Gastrocnemius medialis (tissue), 4 donors: ENCODE data around the gene STH. TPM values are rescaled to one million over a fixed set of nuclear protein-coding genes. Genes with fewer than 3 reads are reported as not detected.
"Not testable (repeated sequence)": the region's sequence is repeated elsewhere in the genome, so short reads cannot be mapped to it uniquely, and the experiment has no call there.

ENCODE experiments used
- ATAC-seq, 2 donors: fragments of 150-250 bp; one replicate each; pipeline ENCODE4 v1.9.1; 2016
- DNase-seq, 2 donors: peaks; one replicate each; pipeline ENCODE4 v3.0.0-alpha.2; 2019
- H3K27ac ChIP-seq, 4 donors: fragments of 200-600 bp; sonication (generic); 1 replicate in 1 of 4; 2 replicates in 3 of 4; pipeline ENCODE4 v1.5.1; 2016 to 2018; ENCODE audit warnings: mild to moderate bottlenecking in 2 of 4, moderate library complexity in 1 of 4
- H3K27me3 ChIP-seq, 3 donors: fragments of 200-600 bp; sonication (generic) in 2 of 3; 1 replicate in 1 of 3; 2 replicates in 2 of 3; pipeline versions ENCODE4 v1.5.1 to v1.6.0; 2016 to 2019; ENCODE audit warnings: mild to moderate bottlenecking in 1 of 3, moderate library complexity in 1 of 3
- H3K36me3 ChIP-seq, 2 donors: fragments of 200-600 bp; sonication (generic) in 1 of 2; one replicate each; pipeline ENCODE4 v1.5.1; 2017 to 2018
- H3K4me1 ChIP-seq, 2 donors: fragments of 200-600 bp; sonication (generic) in 1 of 2; one replicate each; pipeline ENCODE4 v1.5.1; 2016 to 2017; ENCODE audit warnings: mild to moderate bottlenecking in 2 of 2
- H3K4me3 ChIP-seq, 4 donors: fragments of 200-600 bp; sonication (generic) in 3 of 4; 1 replicate in 1 of 4; 2 replicates in 3 of 4; pipeline ENCODE4 v1.5.1; 2016 to 2019; ENCODE audit warnings: mild to moderate bottlenecking in 2 of 4
- H3K9me3 ChIP-seq, 3 donors: fragments of 200-600 bp; sonication (generic) in 2 of 3; 1 replicate in 1 of 3; 2 replicates in 2 of 3; pipeline ENCODE4 v1.5.1; 2016 to 2019
- CTCF ChIP-seq, 5 experiments: fragments of 450-650 bp in 3 of 5; fragments of 200-600 bp in 2 of 5; sonication (generic) in 2 of 5; IDR thresholded peaks in 4 of 5; conservative IDR thresholded peaks in 1 of 5; 1 replicate in 4 of 5; 2 replicates in 1 of 5; pipeline ENCODE4 v1.5.1; 2016 to 2019; ENCODE audit warnings: antibody characterized with exemption in 5 of 5, mild to moderate bottlenecking in 3 of 5, moderate library complexity in 3 of 5
- POLR2A ChIP-seq, 2 donors: fragments of 450-650 bp; IDR thresholded peaks; one replicate each; pipeline ENCODE4 v1.6.1; 2017; ENCODE audit warnings: antibody characterized with exemption in 2 of 2, mild to moderate bottlenecking in 2 of 2, moderate library complexity in 2 of 2
- in situ Hi-C, 4 donors: fragments of 200-750 bp; cut with MboI; loops; one replicate each; pipeline versions ENCODE4 v1.15.0 to v1.8.0; 2017; ENCODE audit warnings: low sequenced_read_pairs in 4 of 4
- intact Hi-C: fragments of 100-400 bp; cut with DNase I; formaldehyde crosslinking; loops from one replicate; pipeline ENCODE4 v1.15.1; 2023; ENCODE audit warnings: low total_unique reads
- total RNA-seq, 4 donors: library from RNA; depleted of rRNA; stranded (reverse); fragments of >200 nt; gene quantifications; one replicate each; pipeline versions ENCODE4 v1.1.0 to v1.2.3, GENCODE V29; 2016

STH gene
- total RNA-seq, 4 donors from 2014 or later, result not detected

- intact Hi-C loops (loop anchor here (1.0 to 10.0 kb wide), 4 partner anchors 42 to 282 kb away; partner anchors contain the start of gene KANSL1), in situ Hi-C loops (loop anchor here in 3 of 4 donors (5.0 kb wide), 2 partner anchors 40 to 210 kb away; no protein-coding TSS in a partner anchor)
- Histone ChIP-seq H3K9me3 (no peaks in the 10 kb centered on the region), H3K4me3 (no peak overlapping the region), H3K4me1 (peaks cover 21 to 23% of the 10 kb centered on the region in 2 donors), H3K36me3 (peaks cover 0 to 7% of the 10 kb centered on the region in 2 donors), H3K27me3 (no peaks in the 10 kb centered on the region), H3K27ac (peak overlapping the region in 3 of 4 donors; percentile 7 to 50 (median 8))
- no peak for TF ChIP-seq POLR2A (IDR thresholded peaks at IDR 0.05)
- peak; percentile 86 to 97 (median 96) for TF ChIP-seq CTCF (IDR thresholded peaks at IDR 0.05 in 4 of 5, conservative IDR thresholded peaks at IDR 0.05 in 1 of 5)
- DNase-seq, result peak; percentile 40 to 60
- peak; percentile 80 to 86 for ATAC-seq
These were observed 3.4 kb downstream of the STH start for GRCh38 chr17:46002311-46002972.

GRCh38 chr17:46002973-46003316, 3.9 kb downstream of the STH start:
- Histone ChIP-seq H3K4me3 (no peak overlapping the region), H3K36me3 (peaks cover 0 to 4% of the 10 kb centered on the region in 2 donors), H3K27me3 (no peaks in the 10 kb centered on the region), H3K4me1 (peaks cover 26 to 28% of the 10 kb centered on the region in 2 donors), H3K27ac (peak overlapping the region in 2 of 4 donors; percentile 7 to 50), H3K9me3 (no peaks in the 10 kb centered on the region)
- intact Hi-C loops, result loop anchor here (1.0 to 10.0 kb wide), 4 partner anchors 41 to 282 kb away; partner anchors contain the start of gene KANSL1
- TF ChIP-seq POLR2A (IDR thresholded peaks at IDR 0.05), result no peak
- TF ChIP-seq CTCF (IDR thresholded peaks at IDR 0.05 in 4 of 5, conservative IDR thresholded peaks at IDR 0.05 in 1 of 5), result no peak
- in situ Hi-C loops, result loop anchor here in 3 of 4 donors (5.0 kb wide), 2 partner anchors 39 to 209 kb away; no protein-coding TSS in a partner anchor
- peak; percentile 12 to 17 for ATAC-seq
- DNase-seq, result no peak

- H3K27ac ChIP-seq, result peak overlapping the region in 2 of 4 donors; percentile 23 to 44
- DNase-seq (no peak), ATAC-seq (peak in 1 of 2 donors; percentile 12)
- H3K36me3 ChIP-seq, result no peaks in the 10 kb centered on the region
- H3K4me3 ChIP-seq, result no peak overlapping the region
- H3K4me1 ChIP-seq, result peaks cover 31% of the 10 kb centered on the region in 2 donors
- in situ Hi-C loops, result loop anchor here in 3 of 4 donors (5.0 kb wide), 2 partner anchors 38 to 208 kb away; no protein-coding TSS in a partner anchor
- intact Hi-C loops, result loop anchor here (5.0 to 10.0 kb wide), 2 partner anchors 188 to 281 kb away; partner anchors contain the start of gene KANSL1
- TF ChIP-seq POLR2A (IDR thresholded peaks at IDR 0.05) (no peak), CTCF (IDR thresholded peaks at IDR 0.05 in 4 of 5, conservative IDR thresholded peaks at IDR 0.05 in 1 of 5) (no peak)
- no peaks in the 10 kb centered on the region for H3K27me3 ChIP-seq
- H3K9me3 ChIP-seq, result no peaks in the 10 kb centered on the region
These were observed 5.1 kb downstream of the STH start for GRCh38 chr17:46003907-46004748.

- ATAC-seq, in situ Hi-C loops, DNase-seq, H3K9me3 ChIP-seq, H3K27ac ChIP-seq, H3K27me3 ChIP-seq, H3K36me3 ChIP-seq, H3K4me3 ChIP-seq: not testable (repeated sequence)
- H3K4me1 ChIP-seq, result peaks cover 31% of the 10 kb centered on the region in 2 donors
- intact Hi-C loops, result loop anchor here (10.0 kb wide), 1 partner anchor 279 kb away; no protein-coding TSS in a partner anchor
These were observed 7.0 kb downstream of the STH start for GRCh38 chr17:46006082-46006481.
